ENCODE results near the gene RUBCNL. TPM values are rescaled to one million over a fixed set of nuclear protein-coding genes. Genes with fewer than 3 reads are reported as not detected.

RUBCNL gene
- total RNA-seq, 4 donors from 2014 or later: 0.42 to 0.78 TPM; not detected in 2

DNA sequence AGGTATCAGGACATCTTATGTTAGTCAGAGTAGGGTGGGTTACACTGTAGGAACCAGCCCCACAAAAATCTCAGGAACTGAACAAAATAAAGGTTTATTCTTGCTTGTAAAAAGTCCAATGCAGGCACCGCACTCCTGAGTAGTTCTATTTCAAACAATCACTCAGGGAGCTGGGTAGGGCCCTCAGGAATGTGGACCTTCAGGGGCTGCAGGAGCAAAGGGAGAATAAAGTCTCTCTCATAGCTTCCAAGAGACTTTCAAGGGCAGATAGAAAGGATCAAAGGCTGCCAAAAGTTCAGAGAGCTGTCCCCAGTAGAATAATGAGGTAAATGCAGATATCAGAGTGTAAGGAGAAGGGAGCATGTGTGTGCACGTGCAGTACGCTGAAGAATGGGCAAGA is 49.4 kb downstream of the RUBCNL start:
- no peaks in the 10 kb centered on the region for H3K27me3 ChIP-seq
- no peaks in the 10 kb centered on the region for H3K36me3 ChIP-seq
- TF ChIP-seq POLR2A (IDR thresholded peaks at IDR 0.05): no peak
- TF ChIP-seq, protein P1, sequence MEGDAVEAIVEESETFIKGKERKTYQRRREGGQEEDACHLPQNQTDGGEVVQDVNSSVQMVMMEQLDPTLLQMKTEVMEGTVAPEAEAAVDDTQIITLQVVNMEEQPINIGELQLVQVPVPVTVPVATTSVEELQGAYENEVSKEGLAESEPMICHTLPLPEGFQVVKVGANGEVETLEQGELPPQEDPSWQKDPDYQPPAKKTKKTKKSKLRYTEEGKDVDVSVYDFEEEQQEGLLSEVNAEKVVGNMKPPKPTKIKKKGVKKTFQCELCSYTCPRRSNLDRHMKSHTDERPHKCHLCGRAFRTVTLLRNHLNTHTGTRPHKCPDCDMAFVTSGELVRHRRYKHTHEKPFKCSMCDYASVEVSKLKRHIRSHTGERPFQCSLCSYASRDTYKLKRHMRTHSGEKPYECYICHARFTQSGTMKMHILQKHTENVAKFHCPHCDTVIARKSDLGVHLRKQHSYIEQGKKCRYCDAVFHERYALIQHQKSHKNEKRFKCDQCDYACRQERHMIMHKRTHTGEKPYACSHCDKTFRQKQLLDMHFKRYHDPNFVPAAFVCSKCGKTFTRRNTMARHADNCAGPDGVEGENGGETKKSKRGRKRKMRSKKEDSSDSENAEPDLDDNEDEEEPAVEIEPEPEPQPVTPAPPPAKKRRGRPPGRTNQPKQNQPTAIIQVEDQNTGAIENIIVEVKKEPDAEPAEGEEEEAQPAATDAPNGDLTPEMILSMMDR (IDR thresholded peaks at IDR 0.05 in 4 of 5, conservative IDR thresholded peaks at IDR 0.05 in 1 of 5): no peak
- intact Hi-C loops (cut with DNase I; ENCODE audit: low total_unique reads): no loop called here
- DNase-seq (no peak), ATAC-seq (no peak)
- no peaks in the 10 kb centered on the region for H3K4me1 ChIP-seq
- no peaks in the 10 kb centered on the region for H3K9me3 ChIP-seq
- H3K4me3 ChIP-seq: no peak overlapping the region
- H3K27ac ChIP-seq: no peak overlapping the region
- in situ Hi-C loops (cut with MboI; ENCODE audit: low sequenced_read_pairs in 4 of 4): no loop called here

DNA sequence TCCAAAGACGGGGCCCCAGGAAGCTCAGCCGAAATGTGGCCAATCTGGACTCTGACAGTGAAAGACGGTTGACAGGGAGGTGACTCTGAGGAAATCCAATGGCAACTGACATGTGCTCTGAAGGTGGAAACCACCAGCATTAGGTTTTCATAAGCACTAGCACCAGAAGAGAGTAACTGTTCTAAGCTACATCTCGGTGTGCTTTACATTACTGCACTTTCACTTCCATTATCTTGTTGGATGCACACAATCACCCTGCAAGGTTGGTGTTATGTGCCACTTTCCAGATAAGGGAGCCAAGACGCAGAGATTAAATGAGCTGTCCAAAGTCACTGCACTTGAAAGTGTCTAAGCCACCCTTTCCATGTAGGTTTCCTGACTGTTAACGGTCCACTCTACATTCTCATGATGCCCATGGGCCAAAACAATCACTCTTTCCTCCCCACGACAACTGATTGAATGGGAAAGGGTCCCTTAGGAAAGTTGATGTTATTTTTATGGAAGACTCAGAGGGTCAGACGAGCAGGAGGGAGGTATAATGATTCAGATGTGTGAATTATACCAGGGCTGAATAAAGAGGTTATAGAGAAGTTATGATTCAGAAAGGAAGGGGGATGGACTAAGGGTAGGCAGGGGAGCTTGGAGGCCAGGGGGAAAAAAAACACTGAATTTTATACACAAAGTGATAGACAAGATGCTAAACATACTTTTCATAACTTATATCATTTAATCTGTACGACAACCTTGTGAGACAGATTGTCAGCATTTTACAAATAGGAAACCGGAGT is 52.8 kb downstream of the RUBCNL start:
- Histone ChIP-seq H3K27ac (no peak overlapping the region), H3K36me3 (no peaks in the 10 kb centered on the region), H3K4me1 (no peaks in the 10 kb centered on the region), H3K9me3 (no peaks in the 10 kb centered on the region), H3K4me3 (no peak overlapping the region), H3K27me3 (no peaks in the 10 kb centered on the region)
- no peak for ATAC-seq
- no peak for DNase-seq
- intact Hi-C loops (cut with DNase I; ENCODE audit: low total_unique reads) (no loop called here), in situ Hi-C loops (cut with MboI; ENCODE audit: low sequenced_read_pairs in 4 of 4) (no loop called here)
- TF ChIP-seq, protein P1 (IDR thresholded peaks at IDR 0.05 in 4 of 5, conservative IDR thresholded peaks at IDR 0.05 in 1 of 5): no peak
- TF ChIP-seq POLR2A (IDR thresholded peaks at IDR 0.05): no peak

DNA sequence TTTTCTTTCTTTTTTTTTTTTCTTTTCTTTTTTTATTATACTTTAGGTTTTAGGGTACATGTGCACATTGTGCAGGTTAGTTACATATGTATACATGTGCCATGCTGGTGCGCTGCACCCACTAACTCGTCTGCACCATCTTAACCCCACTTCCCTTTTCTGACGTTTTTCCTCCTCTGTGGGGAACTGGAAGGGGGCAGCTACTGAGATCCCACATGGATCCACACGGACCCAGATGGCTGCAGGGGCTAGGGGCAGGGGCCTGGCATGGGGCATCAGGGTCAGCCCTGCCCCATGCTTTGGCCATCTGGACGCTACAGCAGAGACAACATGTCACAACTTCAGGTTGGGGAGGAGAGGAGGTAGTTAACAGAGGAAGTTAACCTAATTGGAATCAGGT is 54.3 kb downstream of the RUBCNL start:
- no peak for ATAC-seq

DNA sequence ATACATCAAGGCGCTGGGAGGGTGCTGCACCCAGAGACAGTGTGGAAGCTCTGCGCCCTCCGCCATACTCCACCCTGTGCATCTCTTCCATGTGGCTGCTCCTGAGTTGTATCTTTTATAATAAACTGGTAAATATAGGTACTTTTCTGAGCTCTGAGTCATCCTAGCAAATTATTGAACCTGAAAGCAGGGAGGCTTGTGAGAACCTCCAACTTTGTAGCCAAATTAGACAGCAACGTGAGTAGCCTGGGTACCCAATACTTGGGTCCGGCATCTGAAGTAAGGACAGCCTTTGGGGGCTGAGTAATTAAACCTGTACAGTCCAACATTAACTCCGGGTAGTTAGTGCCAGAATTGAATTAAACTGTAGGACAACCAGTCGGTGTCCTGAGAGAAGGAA is 57.4 kb downstream of the RUBCNL start:
- in situ Hi-C loops (cut with MboI; ENCODE audit: low sequenced_read_pairs in 4 of 4): no loop called here
- no peak for TF ChIP-seq POLR2A (IDR thresholded peaks at IDR 0.05)
- TF ChIP-seq, protein P1 (IDR thresholded peaks at IDR 0.05 in 4 of 5, conservative IDR thresholded peaks at IDR 0.05 in 1 of 5): no peak
- Histone ChIP-seq H3K27ac (no peak overlapping the region), H3K9me3 (no peaks in the 10 kb centered on the region), H3K27me3 (no peaks in the 10 kb centered on the region), H3K4me1 (no peaks in the 10 kb centered on the region), H3K36me3 (no peaks in the 10 kb centered on the region), H3K4me3 (no peak overlapping the region)
- intact Hi-C loops (cut with DNase I; ENCODE audit: low total_unique reads): no loop called here
- no peak for DNase-seq
- no peak for ATAC-seq

More for the DNA sequence above, 54.3 kb downstream of the RUBCNL start:
- no peak for DNase-seq
- Histone ChIP-seq H3K4me1 (no peaks in the 10 kb centered on the region), H3K4me3 (no peak overlapping the region), H3K36me3 (no peaks in the 10 kb centered on the region), H3K27me3 (no peaks in the 10 kb centered on the region), H3K9me3 (no peaks in the 10 kb centered on the region), H3K27ac (no peak overlapping the region)
- intact Hi-C loops (cut with DNase I; ENCODE audit: low total_unique reads) (no loop called here), in situ Hi-C loops (cut with MboI; ENCODE audit: low sequenced_read_pairs in 4 of 4) (no loop called here)
- TF ChIP-seq, protein P1 (IDR thresholded peaks at IDR 0.05 in 4 of 5, conservative IDR thresholded peaks at IDR 0.05 in 1 of 5): no peak
- no peak for TF ChIP-seq POLR2A (IDR thresholded peaks at IDR 0.05)

Data from gastrocnemius medialis (tissue), 4 donors.